H1 (cell line): ENCODE data around the gene SLC43A2. TPM values are rescaled to one million over a fixed set of nuclear protein-coding genes. Genes with fewer than 3 reads are reported as not detected.

ENCODE experiments used
- CTCF ChIA-PET: fragments of 300-600 bp; sonication (Branson Sonifier 250); formaldehyde crosslinking; loops from one replicate; lab custom pipeline; 2021; ENCODE audit not compliant: partially characterized antibody; lab: Charles Lee
- POLR2A ChIA-PET: fragments of 300-600 bp; sonication (Branson Sonifier 250); formaldehyde crosslinking; loops from one replicate; lab custom pipeline; 2021; ENCODE audit warnings: inconsistent platforms; ENCODE audit not compliant: partially characterized antibody; lab: Charles Lee
- DNase-seq, 2 experiments: peaks; one replicate each; pipeline versions ENCODE4 v3.0.0 to v3.0.0-alpha.2; 2010 to 2022; ENCODE audit warnings: low spot score in 2 of 2, low read depth in 1 of 2, mixed read lengths in 1 of 2
- FAIRE-seq: peaks from 2 replicates; lab custom pipeline; 2011; peaks lifted over from hg19 to GRCh38; lab: Jason Lieb, UNC
- H2AFZ ChIP-seq: 2 replicates; pipeline ENCODE4 v1.8.1; 2012; ENCODE audit warnings: low read length, inconsistent platforms
- H2AK5ac ChIP-seq: 2 replicates; pipeline ENCODE4 v1.6.1; 2013; ENCODE audit warnings: low read depth, low read length
- H2BK120ac ChIP-seq: replicated peaks from 2 replicates; pipeline ENCODE3; 2013; ENCODE audit warnings: low read depth, low read length, inconsistent platforms
- H2BK12ac ChIP-seq: 2 replicates; pipeline ENCODE4 v1.6.1; 2013; ENCODE audit warnings: low read depth, low read length
- H2BK15ac ChIP-seq: 2 replicates; pipeline ENCODE4 v1.6.1; 2013; ENCODE audit warnings: low read length
- H2BK20ac ChIP-seq: 2 replicates; pipeline ENCODE4 v1.6.1; 2013; ENCODE audit warnings: low read length
- H2BK5ac ChIP-seq: 2 replicates; pipeline ENCODE4 v1.6.1; 2013; ENCODE audit warnings: low read depth, low read length
- H3K14ac ChIP-seq: 2 replicates; pipeline ENCODE4 v1.6.1; 2013; ENCODE audit warnings: inconsistent platforms; ENCODE audit not compliant: insufficient read length
- H3K18ac ChIP-seq: 2 replicates; pipeline ENCODE4 v1.6.1; 2013; ENCODE audit warnings: low read length; ENCODE audit errors: extremely low read depth
- H3K23ac ChIP-seq: 2 replicates; pipeline ENCODE4 v1.6.1; 2013; ENCODE audit warnings: inconsistent platforms; ENCODE audit not compliant: insufficient read length
- H3K23me2 ChIP-seq: 2 replicates; pipeline ENCODE4 v1.6.1; 2013; ENCODE audit warnings: low read depth, low read length
- H3K27ac ChIP-seq: 2 replicates; pipeline ENCODE4 v1.6.1; 2011; ENCODE audit warnings: low read depth, low read length, inconsistent platforms
- H3K27me3 ChIP-seq, 4 experiments: replicated peaks in 1 of 4; 1 replicate in 1 of 4; 2 replicates in 3 of 4; pipeline versions ENCODE4 v1.6.1 to v1.8.1; 2011 to 2013; ENCODE audit warnings: low read length in 3 of 4, mild to moderate bottlenecking in 3 of 4, inconsistent platforms in 2 of 4, mixed read lengths in 2 of 4, moderate library complexity in 1 of 4; ENCODE audit not compliant: control insufficient read depth in 3 of 4, insufficient read depth in 3 of 4; ENCODE audit errors: extremely low read depth in 1 of 4
- H3K36me3 ChIP-seq, 4 experiments: 2 replicates each; pipeline versions ENCODE4 v1.6.1 to v1.8.1; 2011 to 2013; ENCODE audit warnings: mild to moderate bottlenecking in 4 of 4, low read length in 3 of 4, moderate library complexity in 2 of 4, control low read depth in 1 of 4, inconsistent platforms in 1 of 4; ENCODE audit not compliant: insufficient read depth in 4 of 4, control insufficient read depth in 2 of 4
- H3K4ac ChIP-seq: replicated peaks from 2 replicates; pipeline ENCODE3; 2013; ENCODE audit warnings: low read length, low read depth, mixed read lengths, inconsistent platforms; ENCODE audit not compliant: insufficient read length
- H3K4me1 ChIP-seq, 4 experiments: replicated peaks in 1 of 4; 1 replicate in 1 of 4; 2 replicates in 3 of 4; pipeline versions ENCODE4 v1.6.1 to v1.8.1; 2011 to 2013; ENCODE audit warnings: low read length in 3 of 4, inconsistent platforms in 2 of 4, mixed read lengths in 1 of 4; ENCODE audit not compliant: insufficient read depth in 4 of 4, control insufficient read depth in 3 of 4
- H3K4me2 ChIP-seq, 2 experiments: 2 replicates each; pipeline versions ENCODE4 v1.6.1 to v1.8.1; 2011 to 2013; ENCODE audit warnings: low read depth in 2 of 2, low read length in 2 of 2, control low read depth in 1 of 2, inconsistent platforms in 1 of 2, mild to moderate bottlenecking in 1 of 2; ENCODE audit not compliant: insufficient read depth in 1 of 2
- H3K4me3 ChIP-seq, 4 experiments: fragments of 200-600, 300-600 bp in 1 of 4; sonication (generic), shearing (Covaris generic), sonication (Bioruptor Twin) in 1 of 4; 2 replicates each; pipeline versions ENCODE4 v1.5.1 to v1.8.1; 2011 to 2016; ENCODE audit warnings: low read length in 4 of 4, low read depth in 3 of 4, control low read depth in 2 of 4, inconsistent platforms in 2 of 4, mild to moderate bottlenecking in 2 of 4, mixed read lengths in 1 of 4, moderate library complexity in 1 of 4; ENCODE audit not compliant: insufficient read depth in 2 of 4; ENCODE audit errors: extremely low read depth in 1 of 4
- H3K56ac ChIP-seq: replicated peaks from 2 replicates; pipeline ENCODE3; 2013; ENCODE audit warnings: low read depth, mild to moderate bottlenecking, mixed read lengths, low read length, inconsistent platforms; ENCODE audit not compliant: insufficient read length
- H3K79me1 ChIP-seq: 2 replicates; pipeline ENCODE4 v1.6.1; 2013; ENCODE audit warnings: low read depth, low read length, control low read depth
- H3K79me2 ChIP-seq, 2 experiments: 2 replicates each; pipeline versions ENCODE4 v1.6.1 to v1.8.1; 2012 to 2013; ENCODE audit warnings: low read length in 2 of 2, mild to moderate bottlenecking in 2 of 2, inconsistent platforms in 1 of 2; ENCODE audit not compliant: insufficient read depth in 2 of 2, control insufficient read depth in 1 of 2
- H3K9ac ChIP-seq, 4 experiments: replicated peaks in 1 of 4; 1 replicate in 1 of 4; 2 replicates in 3 of 4; pipeline versions ENCODE4 v1.6.1 to v1.8.1; 2011 to 2013; ENCODE audit warnings: low read depth in 3 of 4, low read length in 3 of 4, control low read depth in 2 of 4, mild to moderate bottlenecking in 2 of 4, moderate library complexity in 2 of 4, inconsistent platforms in 1 of 4; ENCODE audit errors: extremely low read depth in 1 of 4
- H3K9me3 ChIP-seq, 2 experiments: 2 replicates each; pipeline versions ENCODE4 v1.6.1 to v1.8.1; 2012 to 2013; ENCODE audit warnings: mild to moderate bottlenecking in 2 of 2, moderate library complexity in 2 of 2, control low read depth in 1 of 2, inconsistent platforms in 1 of 2, low read depth in 1 of 2, low read length in 1 of 2, mixed read lengths in 1 of 2; ENCODE audit not compliant: insufficient read depth in 2 of 2
- H4K20me1 ChIP-seq, 2 experiments: replicated peaks in 1 of 2; 2 replicates each; pipeline versions ENCODE3 to v1.8.1; 2011 to 2013; ENCODE audit warnings: inconsistent platforms in 2 of 2, low read length in 2 of 2, mild to moderate bottlenecking in 1 of 2; ENCODE audit not compliant: insufficient read depth in 2 of 2, control insufficient read depth in 1 of 2
- H4K5ac ChIP-seq: 2 replicates; pipeline ENCODE4 v1.6.1; 2013; ENCODE audit warnings: low read length, low read depth, mixed read lengths, inconsistent platforms; ENCODE audit not compliant: insufficient read length
- H4K8ac ChIP-seq: 2 replicates; pipeline ENCODE4 v1.8.0; 2013; ENCODE audit warnings: mild to moderate bottlenecking, moderate library complexity, low read length, inconsistent platforms; ENCODE audit not compliant: insufficient read depth; ENCODE audit errors: extremely low read depth
- H4K91ac ChIP-seq: replicated peaks from 2 replicates; pipeline ENCODE3; 2013; ENCODE audit warnings: low read length, mixed read lengths, inconsistent platforms; ENCODE audit not compliant: insufficient read length
- CEBPB ChIP-seq: IDR thresholded peaks from 2 replicates; pipeline ENCODE4 v1.6.1; 2012; ENCODE audit warnings: low read depth, low read length
- NRF1 ChIP-seq: IDR thresholded peaks from 2 replicates; pipeline ENCODE4 v1.6.1; 2011; ENCODE audit warnings: mild to moderate bottlenecking, low read depth, low read length, improper control_type of control experiment
- RXRA ChIP-seq: IDR thresholded peaks from 2 replicates; pipeline ENCODE4 v1.6.1; 2011; ENCODE audit warnings: low read depth, mild to moderate bottlenecking, low read length, moderate library complexity; ENCODE audit not compliant: insufficient read depth
- ZNF274 ChIP-seq: IDR thresholded peaks from 2 replicates; pipeline ENCODE4 v1.7.0; 2012; ENCODE audit warnings: low read length, borderline replicate concordance; ENCODE audit errors: extremely low read depth
- WGBS, 2 experiments: shearing (Covaris generic) in 1 of 2; methylation state at CpG; one replicate each; pipeline versions ENCODE4 v1.1.6 to v1.1.7; 2013 to 2015; ENCODE audit warnings: low lambda C conversion rate in 2 of 2, mixed read lengths in 2 of 2, inconsistent platforms in 1 of 2, low coverage in 1 of 2, missing lambda C conversion rate in 1 of 2; ENCODE audit not compliant: insufficient replicate concordance in 2 of 2, insufficient coverage in 1 of 2, insufficient read length in 1 of 2; ENCODE audit errors: extremely low coverage in 1 of 2, missing lambda C conversion rate in 1 of 2; 5-methylcytosine and 5-hydroxymethylcytosine counted together
- polyA plus RNA-seq, 7 experiments: library from polyadenylated mRNA; depleted of rRNA in 3 of 7; stranded (reverse) in 5 of 7; unstranded in 2 of 7; fragments of >200 nt in 5 of 7; fragments of 200-250 nt in 2 of 7; gene quantifications; 1 replicate in 5 of 7; 2 replicates in 1 of 7; 4 replicates in 1 of 7; pipeline versions ENCODE4 v1.2.1 to v1.2.3, GENCODE V29; 2011 to 2013; ENCODE audit warnings: missing spikeins in 2 of 7, mixed read lengths in 2 of 7
- total RNA-seq: library from RNA; stranded (reverse); fragmentation: NEBNext Ultra II Directional; extraction: Animal tissue kit (Norgen Biotek cat#: 25700); gene quantifications from 2 replicates; pipeline ENCODE4 v1.2.1, GENCODE V29; 2021
- TF ChIP-seq, protein P1 (sequence below): IDR thresholded peaks from 2 replicates; pipeline ENCODE4 v1.6.1; 2012; ENCODE audit warnings: inconsistent platforms

Gene SLC43A2
- total and polyA plus RNA-seq, 2 of the 8 experiments (the other 6 are each of a cell fraction or from before 2014, with no cell fraction given) = 6.6 to 10.5 TPM

DNA sequence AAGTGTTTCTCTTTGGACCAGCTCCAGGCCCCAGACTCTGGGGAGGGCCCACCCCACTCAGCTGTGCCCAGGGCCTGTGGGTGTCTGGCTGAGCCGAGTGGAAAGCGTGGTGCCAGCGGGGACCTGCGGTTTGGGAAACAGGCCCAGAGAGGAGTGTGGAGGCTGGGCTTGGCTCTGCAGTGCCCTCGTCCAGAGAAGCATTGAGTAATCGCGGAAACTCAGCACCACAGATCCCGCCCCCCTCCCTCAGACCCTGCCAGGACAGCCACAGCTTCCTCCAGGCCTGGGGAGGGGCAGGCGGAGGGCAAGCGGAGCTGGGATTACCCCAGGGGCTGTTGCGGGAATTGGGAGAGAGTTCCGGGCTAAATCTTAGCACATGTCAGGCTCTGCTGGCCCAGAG, 51.5 kb downstream of the SLC43A2 start:
- no peak overlapping the region for H2BK120ac ChIP-seq
- H3K23me2 ChIP-seq = no peaks in the 10 kb centered on the region
- POLR2A ChIA-PET = interaction anchor here (1.3 to 1.6 kb wide), 2 partner anchors 9 to 28 kb away, joined by 3 to 7 read pairs; no protein-coding TSS in a partner anchor

More for the DNA sequence above, 51.5 kb downstream of the SLC43A2 start:
- Histone ChIP-seq H3K4me3 (no peak overlapping the region), H4K5ac (no peak overlapping the region), H2BK12ac (0 out of 2 replicates have a peak overlapping the region, but pooled peaks have one; percentile 84), H3K23ac (no peak overlapping the region), H3K56ac (no peak overlapping the region), H2BK15ac (no peak overlapping the region), H2BK5ac (peak overlapping the region; percentile 60; the same call in 1 of the 2 replicates), H3K4me1 (peaks cover 0 to 18% (median 13%) of the 10 kb centered on the region in 4 experiments; a peak in 5 of 7 replicates), H3K36me3 (no peaks in the 10 kb centered on the region), H3K27me3 (no peaks in the 10 kb centered on the region), H3K18ac (no peak overlapping the region), H3K14ac (no peak overlapping the region), H3K9ac (no peak overlapping the region), H3K9me3 (no peaks in the 10 kb centered on the region), H3K4me2 (no peak overlapping the region), H4K91ac (peak overlapping the region; percentile 91), H3K4ac (no peak overlapping the region), H3K79me1 (no peaks in the 10 kb centered on the region), H4K8ac (0 out of 2 replicates have a peak overlapping the region, but pooled peaks have one; percentile 71), H2BK20ac (no peak overlapping the region), H3K27ac (no peak overlapping the region; the same call in 1 of the 2 replicates), H4K20me1 (no peaks in the 10 kb centered on the region), H2AK5ac (no peak overlapping the region), H3K79me2 (no peaks in the 10 kb centered on the region), H2AFZ (no peak overlapping the region)
- CTCF ChIA-PET = interaction anchor here (0.9 to 10.2 kb wide), 9 partner anchors 8 to 71 kb away, joined by 3 to 146 read pairs (median 4); partner anchors contain the start of gene SLC43A2
- DNase-seq = no peak
- 76% methylated on average over 8 of the region's 12 CpGs; no CpG with 5 or more reads in 1 of the 2 experiments for WGBS, 2 experiments
- FAIRE-seq = no peak
- TF ChIP-seq, protein P1, sequence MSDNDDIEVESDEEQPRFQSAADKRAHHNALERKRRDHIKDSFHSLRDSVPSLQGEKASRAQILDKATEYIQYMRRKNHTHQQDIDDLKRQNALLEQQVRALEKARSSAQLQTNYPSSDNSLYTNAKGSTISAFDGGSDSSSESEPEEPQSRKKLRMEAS = peak; percentile 15; the same call in 1 of the 2 replicates
- TF ChIP-seq NRF1 (no peak), CEBPB (0 out of 2 replicates have a peak, but pooled peaks have one; percentile 33), RXRA (no peak), ZNF274 (no peak)
